Fibroblast of peridontal ligament (primary cell): ENCODE data around the gene YJU2.
A peak's percentile ranks its signal among the peaks of the same experiment; 100 is the strongest.
"Not testable (repeated sequence)": the region's sequence is repeated elsewhere in the genome, so short reads cannot be mapped to it uniquely, and the experiment has no call there.

Experiments used
- DNase-seq: peaks from one replicate; pipeline ENCODE4 v3.0.0-alpha.2; 2010; ENCODE audit errors: extremely low read depth

The YJU2 gene

GRCh38 chr19:4246767-4247593 lies at the start of gene YJU2:
TSS of gene YJU2 (plus strand) at chr19:4247080. CDS start at chr19:4247147, 67 bp downstream.
- DNase-seq: peak; percentile 99

- no peak for DNase-seq
Observed at GRCh38 chr19:4197228-4197624, 49.7 kb upstream of the YJU2 start.

GRCh38 chr19:4197625-4198466 lies 49.0 kb upstream of the YJU2 start:
- no peak for DNase-seq

- no peak for DNase-seq
Observed at GRCh38 chr19:4198467-4199126, 48.3 kb upstream of the YJU2 start.

- no peak for DNase-seq
Observed at GRCh38 chr19:4199699-4200293, 47.1 kb upstream of the YJU2 start.

- no peak for DNase-seq
Observed at GRCh38 chr19:4200940-4201542, 45.8 kb upstream of the YJU2 start.

- no peak for DNase-seq
Observed at GRCh38 chr19:4201798-4202197, 45.1 kb upstream of the YJU2 start.

- DNase-seq: peak; percentile 54
Observed at GRCh38 chr19:4206818-4207484, 39.9 kb upstream of the YJU2 start.

GRCh38 chr19:4208385-4209094 lies 38.3 kb upstream of the YJU2 start:
- peak; percentile 10 for DNase-seq

GRCh38 chr19:4210166-4210731 lies 36.6 kb upstream of the YJU2 start:
- no peak for DNase-seq

- DNase-seq: no peak
Observed at GRCh38 chr19:4213116-4213515, 33.8 kb upstream of the YJU2 start.

- no peak for DNase-seq
Observed at GRCh38 chr19:4215807-4216206, 31.1 kb upstream of the YJU2 start.

- no peak for DNase-seq
Observed at GRCh38 chr19:4216846-4217245, 30.0 kb upstream of the YJU2 start.

GRCh38 chr19:4217429-4218264 lies 29.2 kb upstream of the YJU2 start:
- DNase-seq: no peak

- DNase-seq: not testable (repeated sequence)
Observed at GRCh38 chr19:4218523-4218922, 28.4 kb upstream of the YJU2 start.

GRCh38 chr19:4220188-4220587 lies 26.7 kb upstream of the YJU2 start:
- DNase-seq: no peak

- DNase-seq: no peak
Observed at GRCh38 chr19:4224470-4224869, 22.4 kb upstream of the YJU2 start.

GRCh38 chr19:4225885-4226284 lies 21.0 kb upstream of the YJU2 start:
- DNase-seq: no peak

- DNase-seq: no peak
Observed at GRCh38 chr19:4227771-4228170, 19.1 kb upstream of the YJU2 start.
